Esophagus squamous epithelium (tissue), 4 donors: ENCODE results near the gene MON1A.

Experiments used
- POLR2A ChIP-seq, 4 donors: fragments of 450-650 bp; IDR thresholded peaks; one replicate each; pipeline ENCODE4 v1.6.1; 2017; ENCODE audit warnings: antibody characterized with exemption in 4 of 4, mild to moderate bottlenecking in 4 of 4, moderate library complexity in 3 of 4
- TF ChIP-seq, protein P1 (sequence below), 6 experiments: fragments of 450-650 bp in 4 of 6; fragments of 200-600 bp in 2 of 6; sonication (generic) in 2 of 6; IDR thresholded peaks; one replicate each; pipeline ENCODE4 v1.5.1; 2016 to 2019; ENCODE audit warnings: antibody characterized with exemption in 6 of 6, mild to moderate bottlenecking in 4 of 6, moderate library complexity in 4 of 6

DNA sequence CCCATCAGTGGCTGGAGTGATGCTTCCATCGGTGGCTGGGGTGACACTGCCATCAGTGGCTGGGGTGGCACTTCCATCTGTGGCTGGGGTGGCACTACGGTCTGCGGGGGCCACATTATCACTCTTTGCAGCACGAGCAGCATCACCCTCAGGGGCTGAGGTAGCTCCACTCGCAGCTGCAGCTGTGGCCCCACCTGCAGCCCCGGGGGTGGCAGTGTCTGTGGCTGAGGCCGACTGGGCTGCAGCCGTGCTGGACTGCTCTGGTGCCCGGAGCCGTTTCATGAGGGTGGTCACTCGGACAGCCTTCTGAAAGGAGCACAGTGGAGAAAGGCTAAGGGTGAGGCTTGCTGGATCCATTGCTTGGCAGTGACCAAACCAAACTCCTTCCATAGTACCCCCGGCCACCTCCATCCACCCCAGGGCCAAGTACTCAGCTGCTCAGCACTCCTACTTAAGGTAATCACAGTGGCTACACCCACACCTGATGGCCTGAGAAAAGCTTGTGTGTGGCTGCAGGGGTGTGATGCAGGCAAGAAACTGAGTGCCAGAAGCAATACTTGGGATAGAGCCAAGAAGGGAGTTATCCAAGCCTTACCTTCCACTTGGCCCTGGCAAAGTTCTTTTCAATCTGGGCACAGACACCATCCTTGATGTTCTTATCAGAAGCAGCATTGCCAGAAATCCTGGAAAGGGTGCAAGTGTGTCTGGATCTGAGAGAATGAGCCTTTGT, 69.9 kb downstream of the MON1A start:
- TF ChIP-seq, protein P1, sequence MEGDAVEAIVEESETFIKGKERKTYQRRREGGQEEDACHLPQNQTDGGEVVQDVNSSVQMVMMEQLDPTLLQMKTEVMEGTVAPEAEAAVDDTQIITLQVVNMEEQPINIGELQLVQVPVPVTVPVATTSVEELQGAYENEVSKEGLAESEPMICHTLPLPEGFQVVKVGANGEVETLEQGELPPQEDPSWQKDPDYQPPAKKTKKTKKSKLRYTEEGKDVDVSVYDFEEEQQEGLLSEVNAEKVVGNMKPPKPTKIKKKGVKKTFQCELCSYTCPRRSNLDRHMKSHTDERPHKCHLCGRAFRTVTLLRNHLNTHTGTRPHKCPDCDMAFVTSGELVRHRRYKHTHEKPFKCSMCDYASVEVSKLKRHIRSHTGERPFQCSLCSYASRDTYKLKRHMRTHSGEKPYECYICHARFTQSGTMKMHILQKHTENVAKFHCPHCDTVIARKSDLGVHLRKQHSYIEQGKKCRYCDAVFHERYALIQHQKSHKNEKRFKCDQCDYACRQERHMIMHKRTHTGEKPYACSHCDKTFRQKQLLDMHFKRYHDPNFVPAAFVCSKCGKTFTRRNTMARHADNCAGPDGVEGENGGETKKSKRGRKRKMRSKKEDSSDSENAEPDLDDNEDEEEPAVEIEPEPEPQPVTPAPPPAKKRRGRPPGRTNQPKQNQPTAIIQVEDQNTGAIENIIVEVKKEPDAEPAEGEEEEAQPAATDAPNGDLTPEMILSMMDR (IDR thresholded peaks at IDR 0.05): no peak
- no peak for TF ChIP-seq POLR2A (IDR thresholded peaks at IDR 0.05)
